ENCODE data around the gene RAMP3. TPM values are rescaled to one million over a fixed set of nuclear protein-coding genes. Genes with fewer than 3 reads are reported as not detected.
"Not testable (repeated sequence)": the region's sequence is repeated elsewhere in the genome, so short reads cannot be mapped to it uniquely, and the experiment has no call there.

Gene RAMP3
- total RNA-seq, 1 donor from 2014 or later, result 5.7 TPM

DNA sequence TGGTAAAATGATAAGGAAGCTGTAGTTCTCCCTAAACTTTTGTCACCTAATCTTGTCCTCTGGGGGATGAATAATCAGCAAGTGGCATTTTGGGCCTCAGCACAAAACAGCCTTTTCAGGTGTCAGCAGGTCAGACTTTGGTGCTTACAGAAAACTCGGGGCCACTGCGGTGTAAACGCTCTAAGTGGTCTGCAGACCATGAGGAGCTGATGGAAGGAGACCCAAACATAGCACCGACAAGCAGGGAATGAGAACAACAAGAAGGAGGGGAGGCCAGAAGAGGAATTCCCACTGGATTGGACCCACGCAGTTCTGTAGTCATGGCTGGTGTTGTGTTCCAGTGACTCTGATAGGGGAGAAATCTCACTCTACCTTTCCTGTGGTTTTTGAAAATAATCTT is 45.4 kb downstream of the RAMP3 start:
- no peaks in the 10 kb centered on the region for H3K9me3 ChIP-seq (ENCODE audit: control insufficient read depth in 3 of 3, low read length in 3 of 3)
- no peak overlapping the region for H3K4me3 ChIP-seq (ENCODE audit: low read length in 3 of 3)

DNA sequence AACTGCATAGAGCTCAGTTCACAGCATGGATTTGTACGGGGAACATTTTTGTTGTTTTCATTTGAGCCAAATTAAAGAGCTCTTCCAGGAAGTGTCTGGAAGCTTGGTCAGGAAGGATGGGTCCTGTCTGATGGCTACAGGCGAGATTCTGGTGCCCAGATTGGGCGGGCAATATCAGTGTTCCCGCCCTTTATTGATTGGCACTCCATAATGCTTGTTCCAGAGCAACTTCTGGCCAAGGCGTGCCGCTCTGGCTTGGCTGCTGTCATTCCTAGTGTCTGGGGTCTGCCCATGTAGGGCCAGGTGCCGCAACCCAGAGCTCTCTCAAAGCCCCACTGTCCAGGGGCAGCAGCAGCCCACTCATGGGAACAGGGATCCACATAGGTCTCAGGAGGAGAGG is 45.9 kb downstream of the RAMP3 start:
- H3K9me3 ChIP-seq (ENCODE audit: control insufficient read depth in 3 of 3, low read length in 3 of 3), result no peaks in the 10 kb centered on the region
- H3K36me3 ChIP-seq (ENCODE audit: control insufficient read depth in 3 of 3, insufficient read depth in 3 of 3, low read length in 3 of 3), result no peaks in the 10 kb centered on the region
- no peak overlapping the region for H3K4me3 ChIP-seq (ENCODE audit: low read length in 3 of 3)
- no peaks in the 10 kb centered on the region for H3K27me3 ChIP-seq (ENCODE audit: control insufficient read depth in 3 of 3, insufficient read depth in 3 of 3, low read length in 3 of 3)
- peak overlapping the region; percentile 12 for H3K27ac ChIP-seq (ENCODE audit: low read depth, low read length)
- peaks cover 0 to 4% (median 3%) of the 10 kb centered on the region in 3 donors for H3K4me1 ChIP-seq (ENCODE audit: control insufficient read depth in 3 of 3, insufficient read depth in 3 of 3, low read length in 3 of 3)
- H3K9ac ChIP-seq (ENCODE audit: low read depth in 1 of 3, low read length in 3 of 3), result no peak overlapping the region

More for the DNA sequence above, 45.4 kb downstream of the RAMP3 start:
- H3K4me1 ChIP-seq (ENCODE audit: control insufficient read depth in 3 of 3, insufficient read depth in 3 of 3, low read length in 3 of 3), result peaks cover 0 to 4% (median 3%) of the 10 kb centered on the region in 3 donors
- no peak overlapping the region for H3K27ac ChIP-seq (ENCODE audit: low read depth, low read length)
- H3K36me3 ChIP-seq (ENCODE audit: control insufficient read depth in 3 of 3, insufficient read depth in 3 of 3, low read length in 3 of 3), result no peaks in the 10 kb centered on the region
- no peaks in the 10 kb centered on the region for H3K27me3 ChIP-seq (ENCODE audit: control insufficient read depth in 3 of 3, insufficient read depth in 3 of 3, low read length in 3 of 3)
- H3K9ac ChIP-seq (ENCODE audit: low read depth in 1 of 3, low read length in 3 of 3), result no peak overlapping the region

DNA sequence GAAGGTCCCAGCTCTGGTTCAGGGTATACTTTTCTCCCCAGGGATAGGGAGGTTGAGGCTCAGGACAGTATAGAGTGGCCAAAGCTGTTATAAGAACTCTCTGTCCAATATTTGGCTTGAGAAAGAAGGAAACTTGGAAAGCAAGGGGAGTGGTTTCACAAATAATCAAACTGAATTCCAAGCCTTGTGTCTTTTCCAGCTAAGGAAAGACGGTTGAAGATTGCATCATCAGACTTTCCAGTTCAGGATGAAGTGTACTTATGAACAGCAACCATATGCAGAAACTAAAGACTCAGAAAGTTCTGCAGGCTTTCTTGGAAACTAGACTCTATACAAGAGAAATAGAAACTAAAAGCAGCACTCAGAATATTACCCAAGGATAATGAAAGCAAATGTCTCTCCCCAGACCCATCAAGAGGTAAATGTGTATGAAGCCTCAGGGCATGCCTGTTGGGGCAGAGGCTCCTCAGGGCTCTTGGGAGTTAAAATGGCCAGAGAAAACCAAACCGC is 46.4 kb downstream of the RAMP3 start:
- peak overlapping the region; percentile 31 for H3K27ac ChIP-seq (ENCODE audit: low read depth, low read length)
- no peaks in the 10 kb centered on the region for H3K36me3 ChIP-seq (ENCODE audit: control insufficient read depth in 3 of 3, insufficient read depth in 3 of 3, low read length in 3 of 3)
- no peaks in the 10 kb centered on the region for H3K9me3 ChIP-seq (ENCODE audit: control insufficient read depth in 3 of 3, low read length in 3 of 3)
- H3K4me1 ChIP-seq (ENCODE audit: control insufficient read depth in 3 of 3, insufficient read depth in 3 of 3, low read length in 3 of 3), result peaks cover 0 to 4% (median 3%) of the 10 kb centered on the region in 3 donors
- H3K27me3 ChIP-seq (ENCODE audit: control insufficient read depth in 3 of 3, insufficient read depth in 3 of 3, low read length in 3 of 3), result no peaks in the 10 kb centered on the region
- H3K9ac ChIP-seq (ENCODE audit: low read depth in 1 of 3, low read length in 3 of 3), result no peak overlapping the region
- peak overlapping the region in 2 of 3 donors; percentile 26 to 35 for H3K4me3 ChIP-seq (ENCODE audit: low read length in 3 of 3)

DNA sequence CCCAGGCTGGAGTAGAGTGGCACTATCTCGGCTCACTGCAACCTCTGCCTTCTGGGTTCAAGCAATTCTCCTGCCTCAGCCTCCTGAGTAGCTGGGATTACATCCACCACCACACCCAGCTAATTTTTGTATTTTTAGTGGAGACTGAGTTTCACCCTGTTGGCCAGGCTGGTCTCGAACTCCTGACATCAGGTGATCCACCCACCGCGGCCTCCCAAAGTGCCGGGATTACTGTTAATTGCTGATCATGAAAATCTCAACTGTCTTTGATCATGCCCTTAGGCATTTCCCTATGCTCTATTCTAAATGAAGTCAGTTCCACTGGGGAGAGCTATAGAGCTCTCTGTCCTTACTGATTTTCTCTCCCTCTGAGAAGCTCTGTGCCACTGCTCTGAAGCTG is 48.7 kb downstream of the RAMP3 start:
- not testable (repeated sequence) for H3K27ac ChIP-seq (ENCODE audit: low read depth, low read length); H3K36me3 ChIP-seq (ENCODE audit: control insufficient read depth in 3 of 3, insufficient read depth in 3 of 3, low read length in 3 of 3); H3K27me3 ChIP-seq (ENCODE audit: control insufficient read depth in 3 of 3, insufficient read depth in 3 of 3, low read length in 3 of 3); H3K9me3 ChIP-seq (ENCODE audit: control insufficient read depth in 3 of 3, low read length in 3 of 3); H3K4me3 ChIP-seq (ENCODE audit: low read length in 3 of 3); H3K4me1 ChIP-seq (ENCODE audit: control insufficient read depth in 3 of 3, insufficient read depth in 3 of 3, low read length in 3 of 3); H3K9ac ChIP-seq (ENCODE audit: low read depth in 1 of 3, low read length in 3 of 3)

DNA sequence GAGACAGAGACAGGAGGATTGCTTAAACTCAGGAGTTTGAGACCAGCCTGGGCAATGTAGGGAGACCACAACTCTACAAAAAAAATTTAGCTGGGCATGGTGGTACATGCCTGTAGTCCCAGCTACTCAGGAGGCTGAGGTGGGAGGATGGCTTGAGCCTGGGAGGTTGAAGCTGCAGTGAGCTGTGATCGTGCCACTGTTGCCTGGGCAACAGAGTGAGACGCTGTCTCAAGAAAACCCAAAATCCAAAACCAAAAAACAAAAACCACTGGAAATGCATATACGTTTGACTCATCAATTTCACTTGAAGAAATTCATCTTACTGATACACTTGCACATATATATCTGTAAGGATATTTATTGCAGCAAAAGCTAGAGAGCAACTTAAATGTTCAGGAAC is 52.3 kb downstream of the RAMP3 start:
- not testable (repeated sequence) for H3K9ac ChIP-seq (ENCODE audit: low read depth in 1 of 3, low read length in 3 of 3); H3K36me3 ChIP-seq (ENCODE audit: control insufficient read depth in 3 of 3, insufficient read depth in 3 of 3, low read length in 3 of 3); H3K9me3 ChIP-seq (ENCODE audit: control insufficient read depth in 3 of 3, low read length in 3 of 3); H3K4me1 ChIP-seq (ENCODE audit: control insufficient read depth in 3 of 3, insufficient read depth in 3 of 3, low read length in 3 of 3); H3K27me3 ChIP-seq (ENCODE audit: control insufficient read depth in 3 of 3, insufficient read depth in 3 of 3, low read length in 3 of 3); H3K4me3 ChIP-seq (ENCODE audit: low read length in 3 of 3)
- peak overlapping the region; percentile 34 for H3K27ac ChIP-seq (ENCODE audit: low read depth, low read length)

DNA sequence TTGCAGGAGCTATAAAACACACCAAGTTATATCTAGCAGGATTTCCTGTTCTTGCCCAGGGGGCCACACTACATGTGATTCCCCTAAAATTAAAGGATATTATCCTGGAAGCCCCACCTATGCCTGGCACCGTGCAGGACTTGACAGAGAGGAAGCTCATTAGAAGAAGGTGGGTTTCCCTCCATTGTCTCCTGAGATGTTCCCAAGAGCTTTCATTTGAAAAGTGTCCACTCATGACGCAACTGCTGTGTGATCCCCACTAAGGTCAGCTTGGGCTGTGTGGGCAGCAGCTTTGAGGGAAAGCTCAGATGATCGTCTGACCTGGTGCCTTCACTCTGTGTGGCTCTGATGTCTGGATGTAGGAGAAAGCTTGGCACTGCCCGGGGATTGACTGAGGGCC is 53.5 kb downstream of the RAMP3 start:
- Histone ChIP-seq H3K27me3 (ENCODE audit: control insufficient read depth in 3 of 3, insufficient read depth in 3 of 3, low read length in 3 of 3) (peaks cover 4 to 11% (median 5%) of the 10 kb centered on the region in 3 donors), H3K4me3 (ENCODE audit: low read length in 3 of 3) (no peak overlapping the region), H3K36me3 (ENCODE audit: control insufficient read depth in 3 of 3, insufficient read depth in 3 of 3, low read length in 3 of 3) (no peaks in the 10 kb centered on the region), H3K9ac (ENCODE audit: low read depth in 1 of 3, low read length in 3 of 3) (no peak overlapping the region), H3K27ac (ENCODE audit: low read depth, low read length) (peak overlapping the region; percentile 31), H3K9me3 (ENCODE audit: control insufficient read depth in 3 of 3, low read length in 3 of 3) (peaks cover 0 to 4% (median 3%) of the 10 kb centered on the region in 3 donors), H3K4me1 (ENCODE audit: control insufficient read depth in 3 of 3, insufficient read depth in 3 of 3, low read length in 3 of 3) (no peaks in the 10 kb centered on the region)

DNA sequence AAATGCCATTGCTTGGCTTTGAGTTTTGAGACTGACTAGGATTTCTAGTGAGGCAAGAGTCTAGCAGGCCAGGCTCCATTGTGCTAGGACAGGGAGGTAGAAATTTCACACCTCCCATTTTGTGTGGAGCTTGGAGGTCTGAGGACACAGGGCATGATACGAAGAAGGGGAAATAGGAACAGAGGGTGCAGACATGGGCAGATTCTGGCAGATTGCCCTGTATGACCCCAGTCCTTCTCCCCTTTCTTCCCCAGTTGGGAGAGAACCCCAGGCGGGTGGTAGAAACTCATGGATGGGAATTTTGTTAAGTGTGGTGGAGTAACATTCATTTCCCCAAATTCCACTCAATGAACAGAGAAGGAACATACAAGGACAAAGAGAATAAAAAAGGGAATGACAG is 54.4 kb downstream of the RAMP3 start:
- Histone ChIP-seq H3K27me3 (ENCODE audit: control insufficient read depth in 3 of 3, insufficient read depth in 3 of 3, low read length in 3 of 3) (peaks cover 5 to 19% (median 6%) of the 10 kb centered on the region in 3 donors), H3K4me1 (ENCODE audit: control insufficient read depth in 3 of 3, insufficient read depth in 3 of 3, low read length in 3 of 3) (no peaks in the 10 kb centered on the region), H3K27ac (ENCODE audit: low read depth, low read length) (peak overlapping the region; percentile 31), H3K36me3 (ENCODE audit: control insufficient read depth in 3 of 3, insufficient read depth in 3 of 3, low read length in 3 of 3) (no peaks in the 10 kb centered on the region), H3K4me3 (ENCODE audit: low read length in 3 of 3) (no peak overlapping the region), H3K9ac (ENCODE audit: low read depth in 1 of 3, low read length in 3 of 3) (no peak overlapping the region), H3K9me3 (ENCODE audit: control insufficient read depth in 3 of 3, low read length in 3 of 3) (peaks cover 0 to 4% (median 3%) of the 10 kb centered on the region in 3 donors)

DNA sequence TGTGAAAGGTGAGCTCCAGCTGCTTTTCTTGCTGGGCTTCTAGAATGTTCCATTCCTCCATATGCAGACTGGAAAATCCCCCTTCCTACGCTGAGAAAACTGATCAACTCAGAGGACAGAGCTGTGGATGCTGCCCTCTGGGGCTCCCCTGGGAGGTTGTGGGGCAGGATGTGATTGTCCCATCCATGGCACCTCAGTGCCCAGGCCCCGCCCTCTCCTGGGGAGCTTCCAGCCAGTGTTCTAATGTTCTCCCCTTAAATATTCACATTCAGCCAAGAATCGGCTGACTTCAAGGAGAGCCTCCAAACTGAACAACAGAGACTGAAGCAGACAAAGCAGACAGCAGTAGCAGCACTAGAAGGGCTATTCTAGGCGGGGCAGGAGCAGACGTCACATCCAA is 55.0 kb downstream of the RAMP3 start:
- H3K9me3 ChIP-seq (ENCODE audit: control insufficient read depth in 3 of 3, low read length in 3 of 3), result peaks cover 0 to 4% (median 3%) of the 10 kb centered on the region in 3 donors
- no peak overlapping the region for H3K27ac ChIP-seq (ENCODE audit: low read depth, low read length)
- no peaks in the 10 kb centered on the region for H3K36me3 ChIP-seq (ENCODE audit: control insufficient read depth in 3 of 3, insufficient read depth in 3 of 3, low read length in 3 of 3)
- no peak overlapping the region for H3K9ac ChIP-seq (ENCODE audit: low read depth in 1 of 3, low read length in 3 of 3)
- no peaks in the 10 kb centered on the region for H3K4me1 ChIP-seq (ENCODE audit: control insufficient read depth in 3 of 3, insufficient read depth in 3 of 3, low read length in 3 of 3)
- no peak overlapping the region for H3K4me3 ChIP-seq (ENCODE audit: low read length in 3 of 3)
- peaks cover 5 to 23% (median 6%) of the 10 kb centered on the region in 3 donors for H3K27me3 ChIP-seq (ENCODE audit: control insufficient read depth in 3 of 3, insufficient read depth in 3 of 3, low read length in 3 of 3)

DNA sequence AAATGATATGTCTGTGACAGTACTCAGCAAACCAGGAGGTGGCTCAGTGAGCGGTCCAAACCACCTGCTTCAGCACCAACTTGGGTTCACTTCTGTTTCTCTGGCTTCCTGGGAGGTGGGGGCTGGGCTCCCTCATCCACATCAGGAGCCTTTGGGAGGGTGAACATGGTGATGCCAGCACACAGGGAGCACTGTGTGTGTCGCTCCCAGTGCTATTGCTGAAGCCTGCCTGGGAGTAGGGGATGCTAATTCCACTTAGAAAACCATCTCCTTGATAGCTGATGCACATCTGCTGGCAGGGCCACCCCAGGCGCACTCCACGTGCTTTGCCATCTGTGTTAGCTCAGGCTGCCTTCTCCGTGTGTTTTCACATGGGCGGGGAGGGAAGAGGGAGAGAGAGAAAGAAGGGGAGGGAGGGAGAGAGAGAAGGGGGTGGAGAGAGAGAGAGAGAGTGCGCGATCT is 58.0 kb downstream of the RAMP3 start:
- Histone ChIP-seq H3K9me3 (ENCODE audit: control insufficient read depth in 3 of 3, low read length in 3 of 3) (peaks cover 0 to 4% (median 3%) of the 10 kb centered on the region in 3 donors), H3K4me3 (ENCODE audit: low read length in 3 of 3) (no peak overlapping the region), H3K9ac (ENCODE audit: low read depth in 1 of 3, low read length in 3 of 3) (no peak overlapping the region), H3K4me1 (ENCODE audit: control insufficient read depth in 3 of 3, insufficient read depth in 3 of 3, low read length in 3 of 3) (no peaks in the 10 kb centered on the region), H3K27ac (ENCODE audit: low read depth, low read length) (no peak overlapping the region), H3K36me3 (ENCODE audit: control insufficient read depth in 3 of 3, insufficient read depth in 3 of 3, low read length in 3 of 3) (no peaks in the 10 kb centered on the region), H3K27me3 (ENCODE audit: control insufficient read depth in 3 of 3, insufficient read depth in 3 of 3, low read length in 3 of 3) (peaks cover 5 to 32% (median 11%) of the 10 kb centered on the region in 3 donors)

DNA sequence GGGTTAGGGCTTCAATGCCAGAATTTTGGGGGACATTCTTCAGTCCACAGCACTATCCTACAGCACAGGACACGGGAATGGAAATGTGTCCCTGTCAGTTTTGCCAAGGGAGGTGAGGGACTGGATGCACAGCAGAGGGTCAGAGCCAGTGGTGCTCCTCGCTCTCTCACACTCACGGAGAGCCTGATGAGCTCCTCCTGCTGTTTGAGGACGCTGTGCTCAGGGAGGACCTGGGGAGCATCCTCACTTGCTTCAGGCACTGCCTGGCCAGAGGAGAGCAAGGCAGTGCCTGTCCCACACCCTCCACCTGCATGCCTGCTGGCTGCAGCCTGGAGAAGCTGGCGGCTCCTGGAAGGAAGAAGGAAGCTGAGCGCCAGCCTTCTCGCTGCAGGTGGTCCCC is 58.6 kb downstream of the RAMP3 start:
- Histone ChIP-seq H3K27me3 (ENCODE audit: control insufficient read depth in 3 of 3, insufficient read depth in 3 of 3, low read length in 3 of 3) (peaks cover 5 to 32% (median 11%) of the 10 kb centered on the region in 3 donors), H3K4me3 (ENCODE audit: low read length in 3 of 3) (no peak overlapping the region), H3K9me3 (ENCODE audit: control insufficient read depth in 3 of 3, low read length in 3 of 3) (peaks cover 0 to 4% (median 3%) of the 10 kb centered on the region in 3 donors), H3K27ac (ENCODE audit: low read depth, low read length) (no peak overlapping the region), H3K4me1 (ENCODE audit: control insufficient read depth in 3 of 3, insufficient read depth in 3 of 3, low read length in 3 of 3) (no peaks in the 10 kb centered on the region), H3K9ac (ENCODE audit: low read depth in 1 of 3, low read length in 3 of 3) (no peak overlapping the region), H3K36me3 (ENCODE audit: control insufficient read depth in 3 of 3, insufficient read depth in 3 of 3, low read length in 3 of 3) (no peaks in the 10 kb centered on the region)

Measured in skeletal muscle tissue (tissue), 4 donors.